ENCODE measurements around the gene P2RY14.

DNA sequence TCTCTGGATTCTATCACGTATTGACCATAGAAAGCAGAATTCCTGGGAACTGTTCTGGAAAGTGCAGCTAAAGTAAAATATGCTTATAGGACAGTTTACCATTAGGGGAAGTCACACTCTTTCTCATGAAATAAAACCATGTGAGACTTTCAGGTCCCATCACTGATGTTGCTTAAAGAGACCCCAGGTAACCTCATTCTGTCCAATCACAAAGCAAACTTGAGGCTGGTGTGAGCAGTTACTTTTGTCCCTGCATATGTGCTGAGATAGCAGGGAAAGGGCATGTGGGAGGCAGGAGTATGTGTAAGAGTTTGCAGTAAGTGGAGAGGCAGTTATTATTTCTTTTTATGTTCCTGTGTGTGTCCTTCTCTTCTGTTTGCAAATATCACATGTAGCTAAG lies 22.2 kb upstream of the P2RY14 start:
- TF ChIP-seq ZNF501 (tag by site-specific recombination; IDR thresholded peaks at IDR 0.05) = no peak
- TF ChIP-seq, protein P1, sequence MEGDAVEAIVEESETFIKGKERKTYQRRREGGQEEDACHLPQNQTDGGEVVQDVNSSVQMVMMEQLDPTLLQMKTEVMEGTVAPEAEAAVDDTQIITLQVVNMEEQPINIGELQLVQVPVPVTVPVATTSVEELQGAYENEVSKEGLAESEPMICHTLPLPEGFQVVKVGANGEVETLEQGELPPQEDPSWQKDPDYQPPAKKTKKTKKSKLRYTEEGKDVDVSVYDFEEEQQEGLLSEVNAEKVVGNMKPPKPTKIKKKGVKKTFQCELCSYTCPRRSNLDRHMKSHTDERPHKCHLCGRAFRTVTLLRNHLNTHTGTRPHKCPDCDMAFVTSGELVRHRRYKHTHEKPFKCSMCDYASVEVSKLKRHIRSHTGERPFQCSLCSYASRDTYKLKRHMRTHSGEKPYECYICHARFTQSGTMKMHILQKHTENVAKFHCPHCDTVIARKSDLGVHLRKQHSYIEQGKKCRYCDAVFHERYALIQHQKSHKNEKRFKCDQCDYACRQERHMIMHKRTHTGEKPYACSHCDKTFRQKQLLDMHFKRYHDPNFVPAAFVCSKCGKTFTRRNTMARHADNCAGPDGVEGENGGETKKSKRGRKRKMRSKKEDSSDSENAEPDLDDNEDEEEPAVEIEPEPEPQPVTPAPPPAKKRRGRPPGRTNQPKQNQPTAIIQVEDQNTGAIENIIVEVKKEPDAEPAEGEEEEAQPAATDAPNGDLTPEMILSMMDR (tag by site-specific recombination; IDR thresholded peaks at IDR 0.05) = no peak
